OCI-LY7 (cell line): ENCODE results near the gene STON2.

ENCODE experiments used
- EZH2phosphoT487 ChIP-seq: fragments of 200-600 bp; sonication (generic); IDR thresholded peaks from 2 replicates; pipeline ENCODE4 v1.6.1; 2018; ENCODE audit warnings: low read depth, borderline replicate concordance, mild to moderate bottlenecking, mixed run types, antibody characterized with exemption, low read length, moderate library complexity, mixed read lengths
- TF ChIP-seq, protein P1 (sequence below): fragments of 200-600 bp; sonication (generic); conservative IDR thresholded peaks from 2 replicates; pipeline ENCODE4 v1.5.1; 2014; ENCODE audit warnings: mild to moderate bottlenecking, antibody characterized with exemption, low read length, moderate library complexity, mixed read lengths

DNA sequence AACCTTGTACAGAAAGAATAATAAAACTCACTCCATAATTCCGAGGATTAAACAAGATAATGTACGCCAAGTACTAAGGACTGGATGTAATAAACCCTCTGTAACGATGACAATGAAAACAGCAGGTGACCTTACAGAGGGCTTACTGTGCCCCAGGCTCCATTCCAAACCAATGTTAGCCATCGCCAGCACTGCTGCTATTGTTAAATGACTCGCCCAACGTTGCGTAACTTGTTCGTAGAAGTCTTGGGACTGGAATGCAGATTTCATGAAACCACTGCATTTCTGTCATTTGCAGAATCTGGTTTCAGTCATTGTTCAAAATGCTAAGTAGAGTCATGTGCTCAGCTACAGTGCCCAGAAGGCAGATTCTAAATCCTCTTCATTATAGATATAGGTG, 728 bp upstream of the STON2 start:
- no peak for TF ChIP-seq EZH2phosphoT487
- TF ChIP-seq, protein P1, sequence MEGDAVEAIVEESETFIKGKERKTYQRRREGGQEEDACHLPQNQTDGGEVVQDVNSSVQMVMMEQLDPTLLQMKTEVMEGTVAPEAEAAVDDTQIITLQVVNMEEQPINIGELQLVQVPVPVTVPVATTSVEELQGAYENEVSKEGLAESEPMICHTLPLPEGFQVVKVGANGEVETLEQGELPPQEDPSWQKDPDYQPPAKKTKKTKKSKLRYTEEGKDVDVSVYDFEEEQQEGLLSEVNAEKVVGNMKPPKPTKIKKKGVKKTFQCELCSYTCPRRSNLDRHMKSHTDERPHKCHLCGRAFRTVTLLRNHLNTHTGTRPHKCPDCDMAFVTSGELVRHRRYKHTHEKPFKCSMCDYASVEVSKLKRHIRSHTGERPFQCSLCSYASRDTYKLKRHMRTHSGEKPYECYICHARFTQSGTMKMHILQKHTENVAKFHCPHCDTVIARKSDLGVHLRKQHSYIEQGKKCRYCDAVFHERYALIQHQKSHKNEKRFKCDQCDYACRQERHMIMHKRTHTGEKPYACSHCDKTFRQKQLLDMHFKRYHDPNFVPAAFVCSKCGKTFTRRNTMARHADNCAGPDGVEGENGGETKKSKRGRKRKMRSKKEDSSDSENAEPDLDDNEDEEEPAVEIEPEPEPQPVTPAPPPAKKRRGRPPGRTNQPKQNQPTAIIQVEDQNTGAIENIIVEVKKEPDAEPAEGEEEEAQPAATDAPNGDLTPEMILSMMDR, result no peak
